Measurements from ENCODE around the gene TAGLN2.

Gene TAGLN2

DNA sequence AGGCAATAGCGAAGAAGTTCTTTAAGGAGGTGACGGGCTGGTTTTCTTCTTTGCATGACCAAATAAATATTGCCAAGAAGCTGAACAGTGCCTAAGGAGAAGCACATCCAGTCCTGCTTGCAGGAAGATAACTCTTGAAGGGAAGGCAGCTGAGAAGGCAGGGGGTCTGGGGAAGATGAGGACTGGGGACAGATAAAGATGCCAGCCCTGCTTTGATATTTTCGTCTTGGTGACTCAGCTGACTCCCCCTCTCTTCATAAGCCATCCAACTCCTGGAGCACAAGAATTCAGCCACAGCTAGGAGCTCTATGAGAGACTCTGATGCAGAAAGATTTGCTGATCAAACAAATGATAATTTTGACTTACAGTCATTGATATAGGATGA, 28.8 kb downstream of the TAGLN2 start:
- DNase-seq: no peak

DNA sequence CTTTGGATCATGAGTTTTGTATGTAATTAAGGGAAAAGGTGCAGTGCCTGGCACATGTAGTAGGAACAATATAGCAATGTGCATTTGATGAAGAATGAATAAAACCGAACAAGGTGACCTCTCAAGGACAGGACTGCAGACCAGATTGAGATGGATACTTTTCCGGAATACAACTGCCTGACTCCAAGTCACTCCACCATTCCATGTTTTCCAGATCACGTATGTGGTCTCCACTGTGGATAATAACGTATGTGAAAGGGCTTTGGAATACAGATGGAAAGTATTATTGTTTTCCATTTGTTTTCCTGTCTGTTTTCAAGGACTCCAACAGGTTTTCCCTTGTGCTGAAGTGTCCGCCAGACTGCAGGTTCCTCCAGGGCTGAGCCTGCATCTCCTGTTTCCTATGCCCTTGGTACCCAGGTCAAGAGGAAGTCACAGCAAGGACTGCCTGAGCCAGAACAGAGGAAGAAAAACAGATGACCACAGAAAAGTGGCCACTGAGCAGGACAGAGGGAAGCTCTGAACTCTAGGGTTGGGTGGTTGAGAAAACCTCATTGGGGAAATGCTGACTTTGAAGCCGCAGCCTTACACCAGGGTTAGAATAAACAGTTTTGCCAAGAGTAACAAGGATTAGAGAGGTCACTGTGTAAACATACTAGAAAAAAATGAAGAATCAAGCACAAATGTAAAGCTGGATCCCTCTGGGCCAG, 29.3 kb downstream of the TAGLN2 start:
- peak; percentile 17 for DNase-seq

DNA sequence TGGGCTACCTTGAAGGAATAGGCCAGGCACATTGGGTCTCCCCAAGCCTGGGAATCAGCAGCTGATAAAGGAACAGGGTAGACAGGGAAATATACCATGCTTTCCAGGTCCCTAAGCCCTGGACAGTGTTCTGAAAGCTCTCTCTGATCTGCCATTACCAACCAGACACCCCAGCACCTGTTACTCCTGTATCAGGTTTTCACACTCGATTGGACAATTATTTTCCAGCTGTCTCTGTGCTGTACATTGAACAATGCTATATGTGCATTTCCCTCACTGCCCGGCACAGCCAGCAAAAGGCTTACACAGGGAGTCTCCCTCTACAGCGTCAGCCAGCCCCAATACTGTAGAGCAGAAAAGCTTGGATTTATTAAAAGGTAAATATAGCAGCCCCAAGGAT, 30.0 kb downstream of the TAGLN2 start:
- DNase-seq: no peak

DNA sequence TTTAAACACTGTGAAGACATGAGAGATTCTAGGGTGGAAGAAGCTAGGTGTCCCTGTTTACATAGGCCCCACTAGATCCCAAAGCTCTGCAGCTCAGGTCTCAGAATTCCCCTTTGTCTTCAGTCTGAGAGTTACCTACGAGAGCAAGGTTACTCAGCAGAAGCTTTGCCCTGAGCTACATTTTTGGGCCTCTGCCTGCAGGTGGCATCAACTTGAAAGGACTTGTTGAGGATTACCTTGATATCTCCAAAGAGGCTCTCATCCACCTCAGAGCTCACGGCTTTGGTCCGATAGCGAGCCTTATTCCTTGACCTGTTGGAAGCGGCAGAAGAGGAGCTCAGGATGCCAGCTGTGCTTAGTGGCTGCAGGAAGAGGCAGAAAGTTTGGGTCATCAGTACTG, 32.4 kb downstream of the TAGLN2 start:
- DNase-seq: no peak

DNA sequence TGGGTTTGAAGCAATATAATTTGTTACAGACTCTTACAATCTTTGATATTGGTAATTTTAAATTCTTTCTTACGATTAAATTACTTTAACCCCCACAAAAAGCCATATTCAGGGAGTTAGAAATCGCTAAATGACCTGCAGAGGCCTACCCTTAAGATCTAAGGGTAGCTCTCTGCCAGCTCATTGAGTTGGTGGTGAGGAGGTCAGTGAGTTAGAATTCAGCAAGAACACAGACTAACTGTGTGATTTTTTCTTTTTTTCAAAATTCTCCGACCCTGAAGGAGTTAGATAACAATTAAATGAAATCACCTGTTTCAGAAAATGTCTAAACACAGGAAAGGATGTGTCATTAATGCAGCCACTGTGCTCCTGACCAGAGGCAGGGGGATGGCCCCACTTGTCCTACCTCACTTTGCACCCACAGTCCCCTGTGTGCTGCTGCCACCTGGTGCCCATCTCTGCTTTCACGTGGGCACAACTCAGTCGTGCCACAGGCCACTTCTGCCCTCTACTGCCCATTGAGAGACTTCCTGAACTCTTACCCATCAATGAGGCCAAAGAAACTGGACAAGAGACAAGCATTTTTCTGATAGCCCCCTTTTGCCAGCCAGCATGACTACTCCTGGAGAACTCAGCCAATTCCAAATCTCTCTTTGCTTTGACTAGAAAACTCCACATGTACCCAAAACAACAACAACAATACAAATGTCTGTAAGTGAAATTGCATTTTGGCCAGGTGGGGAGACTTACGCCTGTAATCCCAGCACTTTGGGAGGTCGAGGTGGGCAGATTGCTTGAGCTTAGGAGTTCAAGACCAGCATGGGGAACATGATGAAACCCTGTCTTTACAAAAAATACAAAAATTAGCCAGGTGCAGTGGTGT, 33.8 kb downstream of the TAGLN2 start:
- DNase-seq: peak; percentile 77

DNA sequence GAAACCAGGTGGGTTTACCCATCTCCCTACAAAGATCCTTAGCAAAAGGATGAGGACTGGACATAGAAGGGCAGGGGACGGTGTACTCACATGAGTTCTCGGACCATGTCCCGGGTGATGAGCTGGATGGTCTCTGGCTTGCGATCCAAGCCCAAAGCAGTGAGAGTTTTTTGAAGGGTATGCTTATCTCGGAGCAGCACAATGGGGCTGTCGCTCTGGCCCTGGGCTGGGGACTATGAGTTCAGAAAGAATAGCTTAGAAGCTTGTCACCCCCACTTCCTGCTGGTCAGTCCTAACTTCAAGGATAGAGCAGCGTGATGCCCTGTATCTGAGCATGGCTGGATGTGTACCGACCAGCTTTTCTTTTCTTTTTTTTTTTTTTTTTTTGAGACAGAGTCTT, 34.9 kb downstream of the TAGLN2 start:
- DNase-seq: no peak

DNA sequence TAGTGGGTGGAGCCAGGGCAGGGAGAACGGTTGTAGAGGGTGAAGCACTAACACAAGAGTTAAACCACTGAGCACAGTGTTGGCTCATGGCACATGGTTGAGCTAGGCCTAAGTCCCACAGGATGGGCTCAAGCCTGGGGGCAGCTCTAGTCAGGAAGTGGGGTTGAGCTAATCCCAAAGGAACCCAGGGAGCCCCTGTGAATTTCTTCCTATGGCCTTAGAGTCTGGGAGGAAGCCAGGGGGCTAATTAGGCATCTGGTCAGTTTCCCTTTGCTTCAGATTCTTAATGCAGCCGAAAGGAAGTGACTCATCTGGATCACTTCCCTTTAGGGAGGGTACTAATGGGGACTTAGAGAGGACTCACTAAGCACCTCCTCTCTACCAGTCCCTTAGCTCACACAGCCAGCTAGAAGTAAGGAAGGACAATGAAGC, 35.5 kb downstream of the TAGLN2 start:
- no peak for DNase-seq

DNA sequence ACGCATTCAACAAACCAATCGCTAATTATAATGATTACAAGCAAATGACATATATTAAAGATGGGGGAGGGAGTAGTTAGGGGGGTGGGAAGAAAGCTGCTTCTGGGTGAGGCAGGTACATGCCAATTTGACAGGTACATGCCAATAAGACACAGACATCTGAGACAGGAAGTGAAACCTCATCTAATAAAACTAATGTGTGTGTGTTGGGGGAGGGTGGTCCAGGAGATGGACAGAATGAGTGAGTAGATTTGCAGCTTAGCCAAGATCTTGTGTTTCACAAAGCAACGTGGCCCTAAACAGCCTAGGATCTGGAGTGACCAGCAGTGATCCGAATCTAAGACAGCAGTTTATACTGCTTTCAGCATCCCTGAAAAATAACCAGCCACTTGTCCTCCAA, 36.1 kb downstream of the TAGLN2 start:
- DNase-seq: no peak

DNA sequence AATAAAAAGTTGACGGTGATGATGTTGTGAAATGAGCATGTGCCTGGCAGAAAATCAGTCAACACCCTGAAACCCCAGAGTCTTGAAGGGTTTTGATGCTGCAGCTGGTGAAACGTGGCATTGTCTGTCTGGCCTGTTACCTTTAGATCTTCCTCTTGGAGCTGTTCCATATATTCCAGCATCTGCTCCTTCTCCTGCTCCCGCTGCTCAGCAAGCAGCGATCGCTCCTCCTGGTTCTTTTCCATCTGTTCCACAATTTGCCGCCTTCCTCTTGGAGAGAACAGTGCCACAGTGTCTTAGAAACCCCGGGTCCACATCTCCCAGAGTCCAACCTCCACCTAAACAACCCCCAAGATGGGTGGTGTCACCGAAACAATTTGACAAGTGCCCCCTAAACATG, 41.0 kb downstream of the TAGLN2 start:
- DNase-seq: no peak

DNA sequence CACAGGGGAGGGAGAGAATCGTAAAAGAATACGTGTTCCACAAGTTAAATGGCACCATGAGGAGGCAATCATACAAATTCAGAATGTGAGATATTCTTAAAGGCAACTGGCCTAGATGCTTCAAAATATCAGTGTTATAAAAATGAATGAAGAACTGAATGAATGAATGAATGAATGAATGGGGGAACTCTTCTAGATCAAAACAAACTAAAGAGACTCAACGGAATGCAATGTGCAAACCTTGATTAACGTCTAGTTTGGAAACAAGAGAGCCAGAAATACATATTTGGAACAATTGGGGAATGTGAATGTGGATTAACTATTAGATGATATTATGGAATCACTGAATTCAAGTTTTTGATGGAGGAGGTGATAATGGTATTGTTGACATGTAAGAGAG, 42.2 kb downstream of the TAGLN2 start:
- DNase-seq: no peak

DNA sequence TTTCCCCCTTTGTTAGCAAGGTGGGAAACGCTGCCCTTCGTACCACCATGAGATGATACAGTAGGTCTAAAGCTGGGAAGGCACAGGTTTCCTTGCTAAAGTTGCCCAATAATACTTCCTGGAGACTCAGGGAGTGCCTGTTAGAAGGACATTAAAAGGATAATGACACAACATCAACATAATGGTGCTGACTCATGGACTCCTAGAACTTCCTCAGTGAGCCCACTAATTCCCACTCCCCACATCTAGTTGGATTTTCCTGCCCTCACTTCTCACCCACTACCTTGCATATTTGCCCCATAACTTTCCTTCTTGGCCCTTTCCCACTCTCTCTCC, 42.8 kb downstream of the TAGLN2 start:
- no peak for DNase-seq

DNA sequence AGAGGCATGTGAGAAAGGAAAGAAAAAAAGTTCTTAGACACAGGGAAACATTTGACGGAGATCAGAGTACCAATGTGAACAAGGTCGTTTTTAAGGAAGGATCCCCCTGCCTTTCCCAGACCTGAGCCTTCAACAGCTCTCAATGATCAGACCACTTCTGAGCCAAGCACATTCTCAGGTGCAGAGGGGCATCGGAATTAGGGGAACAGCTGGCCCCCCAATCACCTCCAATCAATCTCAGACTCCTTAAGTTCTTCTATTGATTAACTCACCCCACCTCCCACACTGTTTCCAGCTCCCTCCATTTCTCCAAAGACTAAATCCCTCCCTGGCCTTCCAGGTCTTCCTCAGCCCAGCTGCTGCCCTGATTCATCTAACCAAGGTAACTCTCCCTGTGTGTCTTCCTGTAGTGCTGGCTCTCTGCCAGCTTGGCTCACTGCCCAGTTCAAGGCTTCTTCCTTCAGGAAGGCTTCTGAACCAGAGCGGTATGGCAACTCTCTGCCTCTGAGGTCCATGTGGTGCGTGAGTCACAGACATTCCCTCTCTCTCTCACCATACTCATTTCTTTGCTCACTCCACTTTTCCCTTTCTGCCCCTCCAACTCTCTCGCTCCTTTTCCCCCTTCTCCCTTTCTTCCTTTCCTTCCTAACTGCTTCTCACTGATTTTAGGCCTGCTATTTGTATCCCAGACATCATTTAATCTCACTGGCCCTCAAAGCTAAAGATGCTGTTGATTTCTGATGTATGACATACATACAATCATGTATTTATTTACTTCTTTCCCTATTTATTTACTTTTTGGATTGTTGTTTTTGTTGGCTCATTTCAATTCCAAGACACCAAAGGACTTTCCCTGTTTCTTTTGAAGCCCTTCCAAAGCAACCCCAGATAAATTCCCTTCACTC, 43.4 kb downstream of the TAGLN2 start:
- peak; percentile 71 for DNase-seq

DNA sequence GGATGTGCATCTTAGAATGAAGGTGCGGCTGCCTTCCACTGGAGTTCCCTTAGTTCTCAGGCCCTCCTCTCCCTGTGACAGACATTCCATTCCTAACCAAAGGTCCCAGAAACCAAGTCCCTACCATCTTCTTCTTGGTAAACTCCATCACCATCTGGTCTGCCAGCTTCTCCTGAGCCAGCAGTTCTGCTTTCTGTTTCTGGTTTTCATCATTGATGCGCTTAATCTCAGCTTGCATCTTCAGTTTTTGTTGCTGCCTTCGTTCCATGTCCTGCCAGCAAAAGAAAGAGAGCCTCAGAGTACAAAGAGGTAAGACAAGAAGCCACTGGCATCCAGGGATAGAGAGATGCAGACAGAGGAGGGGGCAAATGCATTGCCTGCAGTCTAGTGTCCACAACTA, 44.9 kb downstream of the TAGLN2 start:
- no peak for DNase-seq

DNA sequence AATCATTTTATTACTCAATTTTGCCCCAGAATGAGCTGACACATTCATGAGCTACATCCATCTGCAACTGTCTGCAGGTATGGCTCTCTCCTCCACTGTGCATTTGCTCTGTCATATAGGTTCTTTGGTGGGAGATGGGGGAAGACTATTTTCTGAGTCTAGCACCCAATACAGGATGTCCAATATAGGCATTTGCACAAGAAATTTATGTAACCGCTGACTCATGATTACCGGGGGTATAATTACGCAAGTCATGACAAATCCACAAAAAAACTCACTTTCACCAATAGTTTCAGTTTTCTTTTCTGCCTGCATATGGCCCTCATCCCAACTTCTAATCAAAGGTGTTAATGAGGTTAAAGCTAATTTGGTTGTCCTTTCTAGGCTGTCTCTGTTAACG, 45.3 kb downstream of the TAGLN2 start:
- DNase-seq: no peak

DNA sequence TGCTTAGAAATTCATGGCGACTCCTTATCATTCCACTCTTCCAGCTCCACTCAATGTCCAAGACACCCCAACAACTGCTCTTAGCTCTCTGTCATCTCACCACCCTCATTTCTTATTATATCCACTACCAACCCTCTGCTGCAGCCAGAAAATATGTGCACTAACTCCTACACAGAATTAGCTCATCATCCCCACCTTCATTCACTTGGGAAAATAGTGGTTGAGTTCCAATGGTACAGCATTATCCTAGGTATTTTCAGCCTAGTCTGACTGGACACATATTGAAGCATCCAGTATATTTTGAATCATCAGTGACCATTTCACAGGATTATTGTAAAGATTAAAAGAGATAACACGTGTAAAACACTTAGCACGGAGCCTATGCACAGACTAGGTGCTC, 46.2 kb downstream of the TAGLN2 start:
- no peak for DNase-seq

DNA sequence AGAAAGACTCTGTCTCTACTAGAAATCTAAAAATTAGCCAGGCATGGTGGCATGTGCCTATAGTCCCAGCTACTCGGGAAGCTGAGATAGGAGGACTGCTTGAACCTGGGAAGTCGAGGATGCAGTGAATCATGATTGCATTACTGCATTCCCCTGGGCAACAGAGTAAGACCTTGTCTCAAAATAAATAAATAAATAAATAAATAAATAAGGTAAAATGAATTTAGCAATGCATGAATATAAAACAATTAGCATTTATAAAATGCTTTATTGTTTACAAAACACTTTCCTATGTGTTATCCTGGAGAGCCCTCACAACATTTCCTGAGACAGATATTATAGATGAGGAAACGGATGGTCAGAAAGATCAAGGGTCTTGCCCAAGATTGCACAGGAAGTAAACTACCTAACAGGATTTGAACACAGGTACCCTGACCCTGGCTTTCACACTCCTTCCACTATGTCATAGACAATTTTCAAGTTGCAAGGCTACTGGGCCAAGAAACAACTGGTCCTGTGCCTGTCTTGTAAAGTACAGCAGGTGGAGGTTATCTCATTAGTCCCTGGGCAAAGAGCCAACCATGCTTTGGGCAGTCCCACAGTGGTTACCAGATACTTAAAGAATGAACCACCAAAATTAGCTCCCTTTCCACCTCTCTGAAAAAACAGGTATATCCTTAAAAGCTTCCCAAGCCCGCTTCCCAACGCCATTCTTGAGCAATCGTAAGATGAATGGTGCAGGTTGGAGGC, 47.4 kb downstream of the TAGLN2 start:
- DNase-seq: peak; percentile 57

DNA sequence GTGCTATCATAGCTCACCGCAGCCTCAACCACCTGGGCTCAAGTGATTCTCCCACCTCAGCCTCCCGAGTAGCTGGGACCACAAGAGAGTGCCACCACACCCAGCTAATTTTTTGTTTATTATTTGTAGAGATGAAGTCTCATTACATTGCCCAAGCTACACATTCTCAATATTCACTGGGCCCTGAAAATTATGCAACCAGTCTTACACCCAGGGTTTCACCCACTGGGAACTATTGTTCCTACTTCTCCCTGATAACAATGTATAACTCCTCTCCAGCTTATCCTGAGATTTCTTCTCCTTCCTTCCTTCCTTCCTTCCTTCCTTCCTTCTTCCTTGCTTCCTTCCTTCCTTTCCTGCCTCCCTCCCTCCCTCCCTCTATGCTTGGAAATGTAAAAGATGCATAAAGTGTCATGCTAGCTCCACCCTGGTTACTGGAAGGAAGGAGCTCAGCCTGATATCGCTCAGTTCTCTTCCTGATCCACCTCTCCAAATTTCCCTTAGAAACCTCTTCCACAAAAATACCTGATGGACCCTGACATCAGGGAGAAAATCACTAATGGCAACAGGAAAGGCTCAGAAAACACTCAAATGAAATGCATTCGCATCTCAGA, 51.7 kb downstream of the TAGLN2 start:
- no peak for DNase-seq

DNA sequence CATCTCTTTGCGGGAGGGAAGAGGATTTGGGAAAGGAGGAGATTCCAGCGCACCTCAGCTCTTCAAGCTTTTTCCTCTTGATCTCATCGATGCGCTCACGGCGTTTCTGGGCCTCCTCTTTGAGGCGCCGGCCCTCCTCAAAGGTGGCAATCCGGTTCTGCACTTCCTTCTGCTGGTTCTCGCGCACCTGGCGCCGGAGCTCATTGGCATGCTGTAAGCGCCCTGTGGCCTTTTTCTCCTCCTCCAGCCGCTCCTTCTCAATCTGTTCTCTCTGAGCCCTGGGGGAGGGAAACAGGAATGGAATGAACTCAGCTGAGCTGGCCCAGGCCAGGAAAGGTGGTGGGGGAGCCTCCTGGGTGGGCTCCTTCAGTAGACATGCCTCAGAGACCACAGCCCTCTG, 52.4 kb downstream of the TAGLN2 start:
- no peak for DNase-seq

DNA sequence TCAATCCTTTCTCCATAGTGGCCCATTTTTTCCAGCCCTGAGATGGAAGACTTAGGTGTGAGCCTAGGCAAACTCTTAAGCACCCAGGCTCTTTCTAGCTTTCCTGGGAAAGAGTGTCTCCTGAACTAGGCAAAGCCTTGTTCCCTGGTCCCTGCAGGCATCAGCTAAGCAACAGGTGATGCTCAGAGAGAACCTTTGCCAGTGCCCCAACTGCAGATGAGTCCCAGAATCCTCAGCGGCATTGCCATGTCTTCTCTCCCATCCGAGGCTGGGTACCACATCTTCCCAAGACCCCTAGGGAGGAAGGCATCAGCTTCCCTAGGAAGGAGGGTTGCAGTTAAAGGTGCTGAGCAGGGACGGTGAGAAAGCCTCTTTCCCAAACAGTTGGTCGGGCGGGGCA, 54.6 kb downstream of the TAGLN2 start:
- no peak for DNase-seq

DNA sequence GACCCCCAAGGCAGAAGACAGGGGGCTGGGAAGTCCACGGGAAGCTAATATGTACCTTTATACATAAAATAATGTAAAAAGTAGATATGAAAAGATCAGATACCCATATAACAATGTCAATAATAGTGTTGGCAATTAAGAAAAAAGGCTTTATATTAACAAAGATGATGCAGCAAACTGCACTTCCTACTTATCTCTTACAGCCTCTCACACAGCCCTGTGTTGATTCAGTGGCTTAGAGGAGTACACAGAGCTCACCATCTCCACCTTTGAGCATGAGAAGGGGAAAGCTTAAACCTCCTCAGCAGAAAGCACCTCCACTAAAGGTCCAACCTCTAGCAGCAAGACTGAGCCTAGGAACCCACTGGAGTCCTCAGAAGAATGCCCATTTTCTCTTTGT, 55.7 kb downstream of the TAGLN2 start:
- no peak for DNase-seq

DNA sequence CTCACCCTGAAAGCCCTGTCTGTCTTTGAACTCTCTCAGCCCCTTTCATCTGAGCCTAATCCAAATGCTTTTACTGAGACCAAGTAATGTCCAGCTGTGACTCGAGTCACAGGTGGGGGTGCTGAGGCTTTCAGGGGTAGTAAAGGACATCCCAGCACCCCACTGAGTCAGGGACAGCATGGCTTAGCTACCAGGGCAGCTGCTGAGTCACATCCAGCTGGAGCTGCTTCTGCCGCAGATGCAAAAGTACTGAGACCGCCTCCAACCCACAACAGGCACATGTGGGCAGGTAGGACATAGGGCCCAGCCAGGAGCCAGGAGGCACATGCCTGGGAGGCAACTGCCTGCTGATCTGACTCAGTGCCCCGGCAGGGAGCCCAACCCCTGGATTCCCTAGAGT, 56.1 kb downstream of the TAGLN2 start:
- no peak for DNase-seq

DNA sequence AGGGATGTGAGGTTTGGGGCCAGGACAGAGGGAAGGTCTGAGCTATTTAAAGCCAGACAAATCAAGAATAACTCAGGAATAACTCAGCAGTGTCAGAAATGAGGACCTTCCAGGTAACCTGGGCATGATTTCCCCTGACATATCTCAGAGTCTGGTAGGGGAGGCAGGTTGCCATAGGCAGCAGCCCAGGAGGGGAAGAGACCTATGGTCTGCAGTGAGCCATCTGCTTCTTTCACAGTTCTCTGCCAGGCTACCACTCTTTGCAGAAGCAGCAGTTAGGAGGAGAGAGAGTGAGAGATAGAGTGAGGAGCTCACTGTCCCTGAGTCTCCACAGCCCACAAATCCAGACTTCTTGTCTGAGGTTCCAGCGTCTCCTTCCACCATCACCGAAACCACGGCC, 56.5 kb downstream of the TAGLN2 start:
- DNase-seq: no peak
